Inflammatory macrophage treated with lipopolysaccharide for 4 hours (primary cell): ENCODE results near the gene MEF2B.
"Not testable (repeated sequence)": the region's sequence is repeated elsewhere in the genome, so short reads cannot be mapped to it uniquely, and the experiment has no call there.

Experiments used
- DNase-seq: peaks from one replicate; pipeline ENCODE4 v3.0.0-alpha.2; 2020

MEF2B gene

GRCh38 chr19:19121371-19121770 is 48.7 kb downstream of the MEF2B start:
- no peak for DNase-seq

- no peak for DNase-seq
Observed at GRCh38 chr19:19120308-19121231, 49.5 kb downstream of the MEF2B start.

- no peak for DNase-seq
Observed at GRCh38 chr19:19119325-19120237, 50.5 kb downstream of the MEF2B start.

GRCh38 chr19:19115954-19116353 is 54.1 kb downstream of the MEF2B start:
- peak; percentile 32 for DNase-seq

GRCh38 chr19:19113040-19113626 is 56.9 kb downstream of the MEF2B start:
- DNase-seq: no peak

- DNase-seq: no peak
Observed at GRCh38 chr19:19111967-19112580, 58.0 kb downstream of the MEF2B start.

- no peak for DNase-seq
Observed at GRCh38 chr19:19111136-19111835, 58.8 kb downstream of the MEF2B start.

GRCh38 chr19:19110410-19111135 is 59.5 kb downstream of the MEF2B start:
- no peak for DNase-seq

GRCh38 chr19:19109601-19110000 is 60.5 kb downstream of the MEF2B start:
- no peak for DNase-seq

GRCh38 chr19:19107654-19108053 is 62.4 kb downstream of the MEF2B start:
- no peak for DNase-seq

- not testable (repeated sequence) for DNase-seq
Observed at GRCh38 chr19:19106938-19107337, 63.1 kb downstream of the MEF2B start.

- no peak for DNase-seq
Observed at GRCh38 chr19:19106056-19106551, 64.0 kb downstream of the MEF2B start.

GRCh38 chr19:19105365-19106055 is 64.6 kb downstream of the MEF2B start:
- no peak for DNase-seq

GRCh38 chr19:19103167-19103566 is 66.9 kb downstream of the MEF2B start:
- DNase-seq: no peak

GRCh38 chr19:19102566-19102965 is 67.5 kb downstream of the MEF2B start:
- DNase-seq: not testable (repeated sequence)

- no peak for DNase-seq
Observed at GRCh38 chr19:19101540-19101939, 68.5 kb downstream of the MEF2B start.

GRCh38 chr19:19098703-19099632 is 71.1 kb downstream of the MEF2B start:
- DNase-seq: no peak

GRCh38 chr19:19098084-19098702 is 71.9 kb downstream of the MEF2B start:
- DNase-seq: no peak
